Activated CD4-positive, alpha-beta T cell treated with anti-CD3 and anti-CD28 coated beads, Interleukin-2, amount 50 U/mL, for 48 hours (primary cell): ENCODE data around the gene OLFM4.
"Not testable (repeated sequence)": the region's sequence is repeated elsewhere in the genome, so short reads cannot be mapped to it uniquely, and the experiment has no call there.

Source experiments
- DNase-seq, 2 experiments: peaks; one replicate each; pipeline ENCODE4 v3.0.0-alpha.2; 2020

The OLFM4 gene

GRCh38 chr13:53028637-53029203 is at the start of gene OLFM4:
Gene OLFM4, plus strand, starts transcription at chr13:53028813. Its CDS starts 24 bp downstream, at chr13:53028837.
- no peak for DNase-seq

- no peak for DNase-seq
These were observed 49.6 kb upstream of the OLFM4 start for GRCh38 chr13:52978989-52979388.

- no peak for DNase-seq
These were observed 47.9 kb upstream of the OLFM4 start for GRCh38 chr13:52980695-52981094.

- no peak for DNase-seq
These were observed 44.8 kb upstream of the OLFM4 start for GRCh38 chr13:52983836-52984235.

- no peak for DNase-seq
These were observed 43.7 kb upstream of the OLFM4 start for GRCh38 chr13:52984881-52985363.

- DNase-seq, result no peak
These were observed 37.1 kb upstream of the OLFM4 start for GRCh38 chr13:52991344-52992020.

GRCh38 chr13:52992110-52992509 is 36.5 kb upstream of the OLFM4 start:
- DNase-seq, result no peak

- DNase-seq, result no peak
These were observed 34.6 kb upstream of the OLFM4 start for GRCh38 chr13:52994051-52994450.

- DNase-seq, result no peak
These were observed 33.7 kb upstream of the OLFM4 start for GRCh38 chr13:52994865-52995264.

GRCh38 chr13:52995946-52996345 is 32.7 kb upstream of the OLFM4 start:
- no peak for DNase-seq

- DNase-seq, result no peak
These were observed 30.4 kb upstream of the OLFM4 start for GRCh38 chr13:52997951-52998876.

- no peak for DNase-seq
These were observed 29.4 kb upstream of the OLFM4 start for GRCh38 chr13:52999093-52999696.

GRCh38 chr13:53001444-53002225 is 27.0 kb upstream of the OLFM4 start:
- no peak for DNase-seq

GRCh38 chr13:53004573-53004972 is 24.0 kb upstream of the OLFM4 start:
- no peak for DNase-seq

GRCh38 chr13:53005626-53006025 is 23.0 kb upstream of the OLFM4 start:
- DNase-seq, result no peak

GRCh38 chr13:53007872-53008271 is 20.7 kb upstream of the OLFM4 start:
- DNase-seq, result no peak

- no peak for DNase-seq
These were observed 18.1 kb upstream of the OLFM4 start for GRCh38 chr13:53010374-53011105.

GRCh38 chr13:53012707-53013106 is 15.9 kb upstream of the OLFM4 start:
- no peak for DNase-seq

GRCh38 chr13:53013113-53013512 is 15.5 kb upstream of the OLFM4 start:
- DNase-seq, result no peak

- DNase-seq, result not testable (repeated sequence)
These were observed 14.6 kb upstream of the OLFM4 start for GRCh38 chr13:53014018-53014417.
